Progenitor cell of endocrine pancreas (in vitro differentiated cells): ENCODE measurements around the gene ZEB1. TPM values are rescaled to one million over a fixed set of nuclear protein-coding genes. Genes with fewer than 3 reads are reported as not detected.

Experiments used
- DNase-seq: peaks from one replicate; pipeline ENCODE4 v3.0.0; 2021; ENCODE audit warnings: low spot score; ENCODE audit not compliant: unreplicated experiment
- H3K27ac Mint-ChIP-seq: 2 replicates; pipeline ENCODE4 v1.8.0; 2021; ENCODE audit warnings: mild to moderate bottlenecking, moderate library complexity, mixed read lengths
- H3K27me3 Mint-ChIP-seq: 2 replicates; pipeline ENCODE4 v1.8.0; 2021; ENCODE audit warnings: mixed read lengths
- H3K36me3 Mint-ChIP-seq: 2 replicates; pipeline ENCODE4 v1.8.0; 2022; ENCODE audit warnings: mixed read lengths; ENCODE audit not compliant: insufficient read depth
- H3K4me1 Mint-ChIP-seq: 2 replicates; pipeline ENCODE4 v1.8.0; 2021; ENCODE audit warnings: low read depth, mixed read lengths
- H3K4me3 Mint-ChIP-seq: 2 replicates; pipeline ENCODE4 v1.8.0; 2021; ENCODE audit warnings: low read depth, mild to moderate bottlenecking, moderate library complexity, mixed read lengths
- H3K9me3 Mint-ChIP-seq: 2 replicates; pipeline ENCODE4 v1.8.0; 2021; ENCODE audit warnings: low read depth, mixed read lengths
- CTCF ChIP-seq: fragments of 200-600 bp; sonication (generic); IDR thresholded peaks from one replicate; pipeline ENCODE4 v1.5.0; 2021; ENCODE audit warnings: antibody characterized with exemption, mild to moderate bottlenecking; ENCODE audit not compliant: unreplicated experiment
- total RNA-seq: library from RNA; stranded (reverse); gene quantifications from 2 replicates; pipeline ENCODE4 v1.2.1, GENCODE V29; 2021

The ZEB1 gene
- total RNA-seq, 1 donor from 2014 or later = 1.7 TPM

GRCh38 chr10:31578181-31578852 is 259.3 kb downstream of the ZEB1 start:
- Mint-ChIP-seq H3K9me3 (peaks cover 3% of the 10 kb centered on the region), H3K27me3 (peaks cover 3% of the 10 kb centered on the region), H3K4me3 (no peak overlapping the region), H3K27ac (no peak overlapping the region), H3K36me3 (no peaks in the 10 kb centered on the region), H3K4me1 (no peaks in the 10 kb centered on the region)
- no peak for DNase-seq
- TF ChIP-seq CTCF = no peak

- H3K36me3 Mint-ChIP-seq = no peaks in the 10 kb centered on the region
- no peak overlapping the region for H3K27ac Mint-ChIP-seq
- H3K27me3 Mint-ChIP-seq = peaks cover 3% of the 10 kb centered on the region
- no peak overlapping the region for H3K4me3 Mint-ChIP-seq
- no peaks in the 10 kb centered on the region for H3K4me1 Mint-ChIP-seq
- H3K9me3 Mint-ChIP-seq = peaks cover 3% of the 10 kb centered on the region
- no peak for DNase-seq
- TF ChIP-seq CTCF = no peak
Measured at GRCh38 chr10:31578951-31579350, 259.9 kb downstream of the ZEB1 start.
